ENCODE measurements around the gene JAKMIP1.

Gene JAKMIP1

GRCh38 chr4:5992171-5992827 lies 208.1 kb downstream of the JAKMIP1 start:
- Histone ChIP-seq H3K27ac (no peak overlapping the region), H3K4me3 (ENCODE audit: low read depth, low read length) (no peak overlapping the region), H3K27me3 (ENCODE audit: insufficient read depth, low read depth, severe bottlenecking) (no peaks in the 10 kb centered on the region), H3K9me3 (ENCODE audit: severe bottlenecking) (no peaks in the 10 kb centered on the region), H3K36me3 (no peaks in the 10 kb centered on the region)
- TF ChIP-seq CTCF (IDR thresholded peaks at IDR 0.05; ENCODE audit: low read depth, low read length): no peak
- DNase-seq: peak; percentile 5

GRCh38 chr4:5991405-5991804 lies 208.9 kb downstream of the JAKMIP1 start:
- no peak for TF ChIP-seq CTCF (IDR thresholded peaks at IDR 0.05; ENCODE audit: low read depth, low read length)
- no peak for DNase-seq

GRCh38 chr4:5990446-5991160 lies 209.7 kb downstream of the JAKMIP1 start:
- Histone ChIP-seq H3K9me3 (ENCODE audit: severe bottlenecking) (no peaks in the 10 kb centered on the region), H3K4me3 (ENCODE audit: low read depth, low read length) (no peak overlapping the region), H3K36me3 (no peaks in the 10 kb centered on the region), H3K27ac (no peak overlapping the region), H3K27me3 (ENCODE audit: insufficient read depth, low read depth, severe bottlenecking) (no peaks in the 10 kb centered on the region)
- DNase-seq: peak; percentile 4
- TF ChIP-seq CTCF (IDR thresholded peaks at IDR 0.05; ENCODE audit: low read depth, low read length): no peak

More at GRCh38 chr4:5991405-5991804, 208.9 kb downstream of the JAKMIP1 start:
- Histone ChIP-seq H3K36me3 (no peaks in the 10 kb centered on the region), H3K27me3 (ENCODE audit: insufficient read depth, low read depth, severe bottlenecking) (no peaks in the 10 kb centered on the region), H3K27ac (no peak overlapping the region), H3K4me3 (ENCODE audit: low read depth, low read length) (no peak overlapping the region), H3K9me3 (ENCODE audit: severe bottlenecking) (no peaks in the 10 kb centered on the region)

GRCh38 chr4:5989236-5990225 lies 210.8 kb downstream of the JAKMIP1 start:
- H3K36me3 ChIP-seq: no peaks in the 10 kb centered on the region
- H3K4me3 ChIP-seq (ENCODE audit: low read depth, low read length): no peak overlapping the region
- peak; percentile 4 for DNase-seq
- peaks cover 4% of the 10 kb centered on the region for H3K9me3 ChIP-seq (ENCODE audit: severe bottlenecking)
- H3K27me3 ChIP-seq (ENCODE audit: insufficient read depth, low read depth, severe bottlenecking): no peaks in the 10 kb centered on the region
- H3K27ac ChIP-seq: no peak overlapping the region
- no peak for TF ChIP-seq CTCF (IDR thresholded peaks at IDR 0.05; ENCODE audit: low read depth, low read length)

- Histone ChIP-seq H3K27me3 (ENCODE audit: insufficient read depth, low read depth, severe bottlenecking) (no peaks in the 10 kb centered on the region), H3K4me3 (ENCODE audit: low read depth, low read length) (no peak overlapping the region), H3K9me3 (ENCODE audit: severe bottlenecking) (peaks cover 4% of the 10 kb centered on the region), H3K27ac (no peak overlapping the region), H3K36me3 (no peaks in the 10 kb centered on the region)
- peak; percentile 3 for DNase-seq
- no peak for TF ChIP-seq CTCF (IDR thresholded peaks at IDR 0.05; ENCODE audit: low read depth, low read length)
Observed at GRCh38 chr4:5988086-5988845, 212.1 kb downstream of the JAKMIP1 start.
